Liver (tissue), 9 donors: ENCODE data around the gene MERTK. TPM values are rescaled to one million over a fixed set of nuclear protein-coding genes. Genes with fewer than 3 reads are reported as not detected.

Experiments used
- DNase-seq: peaks from one replicate; pipeline ENCODE4 v3.0.0-alpha.2; 2017; ENCODE audit warnings: low spot score
- H3K27ac ChIP-seq, 2 donors: one replicate each; pipeline ENCODE4 v1.7.0; 2013; ENCODE audit warnings: inconsistent platforms in 2 of 2, low read length in 2 of 2, control low read depth in 1 of 2, low read depth in 1 of 2, mild to moderate bottlenecking in 1 of 2
- H3K27me3 ChIP-seq, 4 donors: one replicate each; pipeline versions ENCODE4 v1.6.1 to v1.7.0; 2013; ENCODE audit warnings: low read length in 3 of 4, inconsistent platforms in 1 of 4, mild to moderate bottlenecking in 1 of 4, moderate library complexity in 1 of 4; ENCODE audit not compliant: control insufficient read depth in 4 of 4, insufficient read depth in 4 of 4
- H3K36me3 ChIP-seq, 4 donors: one replicate each; pipeline versions ENCODE4 v1.6.1 to v1.7.0; 2013; ENCODE audit warnings: low read length in 3 of 4, mild to moderate bottlenecking in 3 of 4, low read depth in 1 of 4, moderate library complexity in 1 of 4; ENCODE audit not compliant: control insufficient read depth in 4 of 4, insufficient read depth in 3 of 4
- H3K4me1 ChIP-seq, 4 donors: one replicate each; pipeline versions ENCODE4 v1.6.1 to v1.7.0; 2013; ENCODE audit warnings: low read length in 3 of 4, mild to moderate bottlenecking in 3 of 4, moderate library complexity in 1 of 4; ENCODE audit not compliant: control insufficient read depth in 4 of 4, insufficient read depth in 4 of 4
- H3K4me3 ChIP-seq, 3 donors: one replicate each; pipeline versions ENCODE4 v1.6.1 to v1.7.0; 2013; ENCODE audit warnings: low read length in 3 of 3, control low read depth in 1 of 3, low read depth in 1 of 3, mild to moderate bottlenecking in 1 of 3
- H3K9ac ChIP-seq, 2 donors: one replicate each; pipeline ENCODE4 v1.7.0; 2013; ENCODE audit warnings: low read length in 2 of 2, mild to moderate bottlenecking in 2 of 2, moderate library complexity in 2 of 2, control low read depth in 1 of 2, low read depth in 1 of 2
- H3K9me3 ChIP-seq, 4 donors: one replicate each; pipeline versions ENCODE4 v1.6.1 to v1.7.0; 2013; ENCODE audit warnings: low read length in 3 of 4; ENCODE audit not compliant: control insufficient read depth in 4 of 4
- ATF3 ChIP-seq: IDR thresholded peaks from 2 replicates; pipeline ENCODE4 v1.6.1; 2016; ENCODE audit warnings: antibody characterized with exemption
- CTCF ChIP-seq: fragments of 150-350 bp; IDR thresholded peaks from 2 replicates; pipeline ENCODE4 v1.5.1; 2017; ENCODE audit warnings: improper control_type of control experiment, low read depth, low read length; ENCODE audit not compliant: missing input control
- GABPA ChIP-seq, 2 donors: IDR thresholded peaks in 1 of 2; conservative IDR thresholded peaks in 1 of 2; 2 replicates each; pipeline ENCODE4 v1.6.1; 2016; ENCODE audit warnings: antibody characterized with exemption in 2 of 2, mild to moderate bottlenecking in 1 of 2, moderate library complexity in 1 of 2
- HNF4A ChIP-seq, 2 donors: conservative IDR thresholded peaks; 2 replicates each; pipeline ENCODE4 v1.6.1; 2016; ENCODE audit warnings: antibody characterized with exemption in 2 of 2, mild to moderate bottlenecking in 2 of 2
- RAD21 ChIP-seq, 2 donors: IDR thresholded peaks; 2 replicates each; pipeline ENCODE4 v1.6.1; 2016; ENCODE audit warnings: antibody characterized with exemption in 2 of 2, mild to moderate bottlenecking in 2 of 2
- RXRA ChIP-seq, 2 donors: IDR thresholded peaks; 2 replicates each; pipeline ENCODE4 v1.6.1; 2017 to 2018; ENCODE audit warnings: antibody characterized with exemption in 2 of 2, mild to moderate bottlenecking in 1 of 2
- TAF1 ChIP-seq: conservative IDR thresholded peaks from 2 replicates; pipeline ENCODE4 v1.6.1; 2016; ENCODE audit warnings: antibody characterized with exemption, mild to moderate bottlenecking
- WGBS: extraction: QIAGEN DNeasy Blood & Tissue Kit; methylation state at CpG from one replicate; pipeline ENCODE4 v1.1.7; 2013; 5-methylcytosine and 5-hydroxymethylcytosine counted together
- polyA plus RNA-seq, 2 donors: library from polyadenylated mRNA; stranded (reverse) in 1 of 2; unstranded in 1 of 2; fragments of 200-250 nt in 1 of 2; fragments of >200 nt in 1 of 2; fragmentation: Nextera tagmentation in 1 of 2; extraction: Ambion mirVana in 1 of 2; gene quantifications; one replicate each; pipeline versions ENCODE4 v1.2.1 to v1.2.3, GENCODE V29; 2013 to 2015
- total RNA-seq, 2 donors: library from RNA; depleted of rRNA; stranded (reverse); fragments of >200 nt; gene quantifications; one replicate each; pipeline ENCODE4 v1.2.3, GENCODE V29; 2014
- donor health status: healthy.
- donor health status: healthy.
- donor health status: healthy.
- donor health status: healthy.
- donor health status: healthy.

The MERTK gene
- total and polyA plus RNA-seq, 4 donors = 6.3 to 34.1 (median 8.2) TPM

- no peaks in the 10 kb centered on the region for H3K4me1 ChIP-seq
- H3K9ac ChIP-seq = no peak overlapping the region
- no peak for TF ChIP-seq TAF1
- no peak overlapping the region for H3K4me3 ChIP-seq
- no peaks in the 10 kb centered on the region for H3K27me3 ChIP-seq
- DNase-seq = no peak
- no peaks in the 10 kb centered on the region for H3K9me3 ChIP-seq
- no peak overlapping the region for H3K27ac ChIP-seq
- peaks cover 5 to 19% (median 17%) of the 10 kb centered on the region in 4 donors for H3K36me3 ChIP-seq
- 74% methylated on average over 1 of the region's 1 CpG for WGBS
Observed at GRCh38 chr2:111966241-111966640, 67.8 kb downstream of the MERTK start.

- no peak for TF ChIP-seq CTCF
- WGBS = 95% methylated on average over 1 of the region's 1 CpG
- H3K27ac ChIP-seq = no peak overlapping the region
Observed at GRCh38 chr2:111967018-111967417, 68.6 kb downstream of the MERTK start.

GRCh38 chr2:111970453-111970852, 72.0 kb downstream of the MERTK start:
- no peak for DNase-seq
- peaks cover 4 to 22% (median 14%) of the 10 kb centered on the region in 4 donors for H3K36me3 ChIP-seq
- peaks cover 0 to 15% (median 8%) of the 10 kb centered on the region in 4 donors for H3K4me1 ChIP-seq
- TF ChIP-seq HNF4A (conservative IDR thresholded peaks at IDR 0.05) (no peak), RAD21 (IDR thresholded peaks at IDR 0.05) (no peak), RXRA (IDR thresholded peaks at IDR 0.05) (no peak), GABPA (IDR thresholded peaks at IDR 0.05 in 1 of 2, conservative IDR thresholded peaks at IDR 0.05 in 1 of 2) (no peak)
- H3K9ac ChIP-seq = no peak overlapping the region
- H3K4me3 ChIP-seq = no peak overlapping the region
- H3K27ac ChIP-seq = no peak overlapping the region
- no peaks in the 10 kb centered on the region for H3K27me3 ChIP-seq
- H3K9me3 ChIP-seq = no peaks in the 10 kb centered on the region
- 96% methylated on average over 1 of the region's 1 CpG for WGBS

More at GRCh38 chr2:111967018-111967417, 68.6 kb downstream of the MERTK start:
- Histone ChIP-seq H3K27me3 (no peaks in the 10 kb centered on the region), H3K4me3 (no peak overlapping the region), H3K9me3 (no peaks in the 10 kb centered on the region), H3K4me1 (no peaks in the 10 kb centered on the region), H3K9ac (no peak overlapping the region), H3K36me3 (peaks cover 4 to 19% (median 17%) of the 10 kb centered on the region in 4 donors)
- no peak for DNase-seq

- no peaks in the 10 kb centered on the region for H3K27me3 ChIP-seq
- H3K9ac ChIP-seq = peak overlapping the region in 1 of 2 donors; percentile 19
- peak overlapping the region in 1 of 3 donors; percentile 11 for H3K4me3 ChIP-seq
- 32% methylated on average over 8 of the region's 8 CpGs for WGBS
- H3K9me3 ChIP-seq = no peaks in the 10 kb centered on the region
- no peak for DNase-seq
- peaks cover 2 to 26% (median 17%) of the 10 kb centered on the region in 4 donors for H3K36me3 ChIP-seq
- peaks cover 0 to 15% (median 8%) of the 10 kb centered on the region in 4 donors for H3K4me1 ChIP-seq
- TF ChIP-seq ATF3 (no peak), RXRA (IDR thresholded peaks at IDR 0.05) (peak in 1 of 2 donors; percentile 49)
- peak overlapping the region; percentile 46 to 47 for H3K27ac ChIP-seq
Observed at GRCh38 chr2:111972955-111973565, 74.7 kb downstream of the MERTK start.
